ENCODE results near the gene ARHGAP30. TPM values are rescaled to one million over a fixed set of nuclear protein-coding genes. Genes with fewer than 3 reads are reported as not detected.

The ARHGAP30 gene
- total RNA-seq, 5 donors from 2014 or later (not counting 1 experiment from before 2014, with no cell fraction given), result 193 to 299 (median 279) TPM

DNA sequence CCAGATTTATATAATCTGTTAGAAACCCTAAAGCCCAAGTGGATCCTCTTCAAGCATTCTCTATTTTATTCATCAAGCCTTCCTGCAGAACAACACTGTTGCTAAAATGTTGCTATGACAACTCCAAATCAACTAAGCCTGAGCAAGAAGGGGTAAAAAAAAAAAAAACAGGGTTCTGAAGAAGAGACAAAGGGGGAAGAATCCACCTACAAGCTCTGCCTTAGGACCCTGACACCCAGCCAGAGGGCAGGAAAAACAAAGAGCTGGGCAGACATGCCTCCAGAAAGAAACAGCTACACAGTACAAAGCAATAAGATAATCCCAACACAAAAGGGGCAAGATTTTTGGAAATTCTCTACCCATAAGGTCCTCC is 25.2 kb downstream of the ARHGAP30 start:
- ATAC-seq (replicated peaks in 1 of 4), result peak in 1 of 4 experiments; percentile 15
- peaks cover 48% of the 10 kb centered on the region for H3K36me3 Mint-ChIP-seq

DNA sequence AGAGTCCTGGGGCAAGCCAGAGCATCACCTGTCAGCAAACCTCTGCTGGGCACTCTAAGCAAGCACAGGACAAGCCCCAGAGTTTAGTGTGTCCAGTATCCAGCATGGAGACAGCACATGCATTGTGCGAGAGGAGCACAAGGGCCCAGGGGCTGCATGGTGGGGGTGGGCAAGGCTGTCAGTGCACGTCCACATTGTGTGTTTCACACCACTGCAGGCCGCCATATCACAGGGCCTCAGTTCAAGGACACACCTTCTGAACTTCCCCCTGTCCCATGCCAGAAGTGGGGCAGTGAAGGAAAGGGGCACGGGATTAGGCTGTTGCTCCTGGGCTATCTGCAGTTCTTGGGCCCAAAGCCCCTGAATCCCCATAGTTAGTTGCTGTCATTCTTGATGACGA is 30.1 kb downstream of the ARHGAP30 start:
- Mint-ChIP-seq H3K4me1 (peaks cover 47 to 58% (median 58%) of the 10 kb centered on the region in 3 donors), H3K9me3 (no peaks in the 10 kb centered on the region), H3K36me3 (peaks cover 32% of the 10 kb centered on the region), H3K27me3 (no peaks in the 10 kb centered on the region), H3K4me3 (peak overlapping the region; percentile 57 to 88 (median 72)), H3K27ac (peak overlapping the region; percentile 82 to 86)
- Histone ChIP-seq H3K4me1 (ENCODE audit: control insufficient read depth in 1 of 2, extremely low read depth in 1 of 2, insufficient read depth in 2 of 2, low read length in 2 of 2) (peaks cover 21 to 49% of the 10 kb centered on the region in 2 experiments), H3K4me3 (ENCODE audit: control insufficient read depth in 1 of 2, extremely low read depth in 1 of 2, low read length in 1 of 2) (no peak overlapping the region), H3K36me3 (ENCODE audit: control insufficient read depth in 2 of 2, extremely low read depth in 1 of 2, insufficient read depth in 1 of 2, low read length in 1 of 2) (peaks cover 5 to 42% of the 10 kb centered on the region in 2 donors), H3K9me3 (no peaks in the 10 kb centered on the region), H3K27me3 (replicated peaks in 1 of 2; ENCODE audit: control insufficient read depth in 2 of 2, extremely low read depth in 1 of 2, insufficient read depth in 2 of 2, low read length in 1 of 2) (no peaks in the 10 kb centered on the region), H3K27ac (ENCODE audit: low read length) (peak overlapping the region; percentile 76)
- no peak for ATAC-seq (replicated peaks in 1 of 4)
- ChIA-PET CTCF (interaction anchor here (0.6 to 5.1 kb wide), 7 partner anchors 18 to 58 kb away, joined by 3 to 25 read pairs (median 7); partner anchors contain the start of genes KLHDC9 (in 2 of the 2), ARHGAP30 (in 1 of the 2) and F11R (in 1 of the 2)), POLR2A (interaction anchor here (0.5 to 1.9 kb wide), 5 partner anchors 18 to 764 kb away, joined by 6 to 17 read pairs (median 8); partner anchors contain the start of gene F11R (in 2 of the 2))
- WGBS (ENCODE audit: insufficient coverage), result 100% methylated on average over 2 of the region's 5 CpGs
- no peak for DNase-seq

More for the DNA sequence above, 25.2 kb downstream of the ARHGAP30 start:
- ChIA-PET POLR2A (interaction anchor here (0.6 to 2.4 kb wide), 8 partner anchors 9 to 416 kb away, joined by 3 to 10 read pairs (median 5); partner anchors contain the start of genes ARHGAP30 (in 2 of the 2) and F11R (in 2 of the 2)), CTCF (interaction anchor here (0.7 to 3.3 kb wide), 9 partner anchors 10 to 269 kb away, joined by 3 to 14 read pairs (median 3); partner anchors contain the start of genes ARHGAP30 (in 1 of the 2), F11R (in 1 of the 2), KLHDC9 (in 1 of the 2) and SDHC (in 1 of the 2))
- Histone ChIP-seq H3K4me1 (ENCODE audit: control insufficient read depth in 1 of 2, extremely low read depth in 1 of 2, insufficient read depth in 2 of 2, low read length in 2 of 2) (peaks cover 18 to 40% of the 10 kb centered on the region in 2 experiments), H3K4me3 (ENCODE audit: control insufficient read depth in 1 of 2, extremely low read depth in 1 of 2, low read length in 1 of 2) (peak overlapping the region; percentile 95 to 97), H3K27me3 (replicated peaks in 1 of 2; ENCODE audit: control insufficient read depth in 2 of 2, extremely low read depth in 1 of 2, insufficient read depth in 2 of 2, low read length in 1 of 2) (no peaks in the 10 kb centered on the region), H3K27ac (ENCODE audit: low read length) (peak overlapping the region; percentile 85), H3K9me3 (no peaks in the 10 kb centered on the region), H3K36me3 (ENCODE audit: control insufficient read depth in 2 of 2, extremely low read depth in 1 of 2, insufficient read depth in 1 of 2, low read length in 1 of 2) (peaks cover 5 to 65% of the 10 kb centered on the region in 2 donors)
- Mint-ChIP-seq H3K27me3 (no peaks in the 10 kb centered on the region), H3K27ac (peak overlapping the region; percentile 98 to 100), H3K4me1 (peaks cover 39 to 62% (median 57%) of the 10 kb centered on the region in 3 donors), H3K9me3 (no peaks in the 10 kb centered on the region), H3K4me3 (peak overlapping the region; percentile 89 to 98 (median 90))
- DNase-seq, result peak in 3 of 35 experiments; percentile 17 to 69 (median 27)

DNA sequence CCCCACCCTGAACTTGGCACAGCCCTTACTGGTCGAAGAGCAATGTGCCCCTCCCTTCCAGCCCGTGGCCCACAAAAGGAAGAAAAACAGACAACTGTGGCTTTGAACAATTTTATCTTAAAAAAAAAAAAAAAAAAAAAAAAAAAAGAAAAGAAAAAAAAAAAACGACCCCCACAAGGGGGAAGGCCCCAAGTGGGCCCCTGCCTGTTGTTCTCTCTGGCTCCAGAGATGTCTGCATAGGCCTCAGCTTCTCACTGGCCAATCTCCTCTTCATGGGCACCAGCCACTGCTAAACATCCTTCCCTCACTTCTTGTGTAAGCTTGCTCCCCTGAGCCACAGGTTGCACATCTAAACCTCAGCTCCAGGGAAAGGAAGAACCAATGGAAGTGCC is 30.5 kb downstream of the ARHGAP30 start:
- peaks cover 17 to 45% of the 10 kb centered on the region in 2 experiments for H3K4me1 ChIP-seq (ENCODE audit: control insufficient read depth in 1 of 2, extremely low read depth in 1 of 2, insufficient read depth in 2 of 2, low read length in 2 of 2)
- no peak for DNase-seq
- peak overlapping the region; percentile 76 for H3K27ac ChIP-seq (ENCODE audit: low read length)
- H3K4me1 Mint-ChIP-seq, result peaks cover 43 to 54% (median 54%) of the 10 kb centered on the region in 3 donors
- H3K9me3 ChIP-seq, result no peaks in the 10 kb centered on the region
- peak overlapping the region; percentile 70 to 95 for H3K4me3 ChIP-seq (ENCODE audit: control insufficient read depth in 1 of 2, extremely low read depth in 1 of 2, low read length in 1 of 2)
- H3K4me3 Mint-ChIP-seq, result peak overlapping the region; percentile 88 to 90 (median 89)
- H3K36me3 ChIP-seq (ENCODE audit: control insufficient read depth in 2 of 2, extremely low read depth in 1 of 2, insufficient read depth in 1 of 2, low read length in 1 of 2), result peaks cover 5 to 42% of the 10 kb centered on the region in 2 donors
- peak in 1 of 4 experiments; percentile 2 for ATAC-seq (replicated peaks in 1 of 4)
- no peaks in the 10 kb centered on the region for H3K27me3 Mint-ChIP-seq
- ChIA-PET POLR2A (interaction anchor here (0.5 to 1.9 kb wide), 7 partner anchors 9 to 764 kb away, joined by 4 to 17 read pairs (median 7); partner anchors contain the start of gene F11R (in 2 of the 2)), CTCF (interaction anchor here (0.6 to 5.1 kb wide), 7 partner anchors 15 to 59 kb away, joined by 3 to 25 read pairs (median 7); partner anchors contain the start of genes KLHDC9 (in 2 of the 2), ARHGAP30 (in 1 of the 2) and F11R (in 1 of the 2))
- peak overlapping the region; percentile 95 for H3K27ac Mint-ChIP-seq
- peaks cover 32% of the 10 kb centered on the region for H3K36me3 Mint-ChIP-seq
- H3K27me3 ChIP-seq (replicated peaks in 1 of 2; ENCODE audit: control insufficient read depth in 2 of 2, extremely low read depth in 1 of 2, insufficient read depth in 2 of 2, low read length in 1 of 2), result no peaks in the 10 kb centered on the region
- no peaks in the 10 kb centered on the region for H3K9me3 Mint-ChIP-seq
- no CpG with 5 or more reads among the region's 3 CpGs for WGBS (ENCODE audit: insufficient coverage)

DNA sequence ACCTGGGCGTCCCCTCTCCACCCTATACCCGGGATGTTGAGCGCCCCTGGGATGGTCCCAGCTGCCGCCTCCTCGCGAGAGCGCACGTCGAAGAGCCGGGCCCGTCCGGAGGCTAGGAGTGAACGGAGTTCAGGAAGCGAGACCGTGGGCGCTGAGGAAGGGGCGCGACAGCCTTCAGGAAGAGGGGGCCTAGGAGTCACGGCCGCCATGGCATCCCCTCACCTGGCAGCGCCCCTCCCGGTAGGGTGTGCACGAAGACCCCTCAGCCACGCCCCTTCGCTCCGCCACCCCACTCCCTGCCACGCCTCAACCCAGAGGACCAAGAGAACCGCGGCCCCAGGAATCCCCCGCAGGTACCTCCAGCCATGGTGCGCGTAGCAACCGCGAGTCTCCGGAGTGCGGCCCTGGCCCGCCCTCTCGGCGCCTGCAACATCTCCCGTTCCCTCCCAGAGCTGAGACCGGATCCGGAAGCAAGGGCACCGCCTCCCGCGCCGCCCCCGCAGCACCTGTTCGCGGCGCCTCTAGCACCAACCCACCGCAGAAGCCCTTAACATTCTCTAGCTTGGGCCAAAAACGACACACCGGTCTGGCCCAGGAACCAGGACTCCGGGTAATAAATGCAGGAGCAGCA is 31.1 kb downstream of the ARHGAP30 start, which contains the start of gene TSTD1:
Gene TSTD1, minus strand, starts transcription at position 442 of the 631 bp plus-strand sequence. Its CDS starts 75 bp downstream, at position 367.
- CTCF ChIA-PET, result interaction anchor here (0.6 to 5.1 kb wide), 8 partner anchors 16 to 59 kb away, joined by 3 to 25 read pairs (median 6); partner anchors contain the start of genes KLHDC9 (in 2 of the 2), ARHGAP30 (in 1 of the 2) and F11R (in 1 of the 2)
- H3K27ac Mint-ChIP-seq, result peak within 1 kb of the TSS; percentile 95
- DNase-seq, result peak; percentile 77 to 94 (median 87)

DNA sequence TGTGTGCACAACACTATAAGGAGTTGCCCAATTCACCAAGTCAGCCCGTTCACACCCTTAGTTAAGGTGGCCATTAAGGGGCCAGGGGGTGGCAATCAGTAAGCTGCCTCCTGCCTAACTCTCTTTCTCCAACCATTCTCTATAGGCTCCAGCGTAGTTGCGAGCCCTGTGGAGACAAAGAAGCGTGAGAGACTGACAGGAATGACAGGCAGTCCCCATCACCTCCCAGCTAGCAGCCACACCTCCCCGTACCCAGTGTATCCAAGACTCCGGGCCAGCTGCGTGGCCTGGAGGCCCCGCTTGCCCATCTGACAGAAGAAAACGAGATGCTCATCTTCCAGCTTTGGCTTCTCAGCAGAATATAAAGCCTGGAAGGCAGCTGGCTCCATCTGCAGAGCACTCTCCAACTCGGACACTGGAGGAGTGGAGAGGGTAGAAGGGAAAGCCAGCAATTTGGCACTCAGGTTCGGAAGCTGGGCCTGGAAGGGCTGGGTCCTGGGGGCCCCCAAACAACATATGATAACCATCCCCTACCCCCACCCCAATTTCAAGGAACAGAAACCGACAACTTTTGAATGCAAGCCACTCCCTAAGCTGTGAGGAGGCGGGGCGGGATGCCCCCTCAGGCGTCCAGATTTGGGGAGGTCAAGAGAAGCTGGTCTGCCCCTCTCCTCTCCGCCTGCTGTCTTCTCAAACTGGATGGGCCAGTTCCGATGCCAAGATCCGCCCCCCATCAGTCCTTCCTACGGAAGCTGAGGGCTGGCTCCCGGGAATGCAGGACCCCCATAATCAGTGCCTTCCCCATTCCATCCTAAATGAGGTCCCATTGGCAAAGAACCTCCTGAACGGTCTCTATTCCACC is 31.8 kb downstream of the ARHGAP30 start:
- Mint-ChIP-seq H3K4me1 (peaks cover 43 to 48% (median 47%) of the 10 kb centered on the region in 3 donors), H3K4me3 (peak overlapping the region; percentile 88 to 90 (median 89)), H3K36me3 (peaks cover 34% of the 10 kb centered on the region), H3K27me3 (no peaks in the 10 kb centered on the region), H3K9me3 (no peaks in the 10 kb centered on the region), H3K27ac (peak overlapping the region; percentile 95)
- 62% methylated on average over 15 of the region's 21 CpGs for WGBS (ENCODE audit: insufficient coverage)
- peaks cover 5 to 37% of the 10 kb centered on the region in 2 donors for H3K36me3 ChIP-seq (ENCODE audit: control insufficient read depth in 2 of 2, extremely low read depth in 1 of 2, insufficient read depth in 1 of 2, low read length in 1 of 2)
- DNase-seq, result no peak
- H3K27ac ChIP-seq (ENCODE audit: low read length), result peak overlapping the region; percentile 76
- no peaks in the 10 kb centered on the region for H3K27me3 ChIP-seq (replicated peaks in 1 of 2; ENCODE audit: control insufficient read depth in 2 of 2, extremely low read depth in 1 of 2, insufficient read depth in 2 of 2, low read length in 1 of 2)
- peak overlapping the region; percentile 70 to 95 for H3K4me3 ChIP-seq (ENCODE audit: control insufficient read depth in 1 of 2, extremely low read depth in 1 of 2, low read length in 1 of 2)
- ATAC-seq (replicated peaks in 1 of 4), result no peak
- no peaks in the 10 kb centered on the region for H3K9me3 ChIP-seq
- ChIA-PET POLR2A (interaction anchor here in 1 of 2 donors (1.9 kb wide), 1 partner anchor 17 kb away, joined by 7 read pairs; the partner anchor contains the start of gene F11R), CTCF (interaction anchor here (0.9 to 5.1 kb wide), 5 partner anchors 17 to 60 kb away, joined by 3 to 25 read pairs (median 10); partner anchors contain the start of genes KLHDC9 (in 2 of the 2) and F11R (in 1 of the 2))
- H3K4me1 ChIP-seq (ENCODE audit: control insufficient read depth in 1 of 2, extremely low read depth in 1 of 2, insufficient read depth in 2 of 2, low read length in 2 of 2), result peaks cover 16 to 42% of the 10 kb centered on the region in 2 experiments

More for the DNA sequence above, 31.1 kb downstream of the ARHGAP30 start, which contains the start of gene TSTD1:
- H3K27me3 Mint-ChIP-seq, result no peaks in the 10 kb centered on the region
- peaks cover 5 to 42% of the 10 kb centered on the region in 2 donors for H3K36me3 ChIP-seq (ENCODE audit: control insufficient read depth in 2 of 2, extremely low read depth in 1 of 2, insufficient read depth in 1 of 2, low read length in 1 of 2)
- no peaks in the 10 kb centered on the region for H3K9me3 ChIP-seq
- no peaks in the 10 kb centered on the region for H3K27me3 ChIP-seq (replicated peaks in 1 of 2; ENCODE audit: control insufficient read depth in 2 of 2, extremely low read depth in 1 of 2, insufficient read depth in 2 of 2, low read length in 1 of 2)
- H3K9me3 Mint-ChIP-seq, result no peaks in the 10 kb centered on the region
- H3K36me3 Mint-ChIP-seq, result peaks cover 32% of the 10 kb centered on the region
- peak; percentile 87 to 94 (median 92) for ATAC-seq (replicated peaks in 1 of 4)
- WGBS (ENCODE audit: insufficient coverage), result 2% methylated on average over 53 of the region's 54 CpGs
- POLR2A ChIA-PET, result interaction anchor here (0.5 to 1.9 kb wide), 4 partner anchors 8 to 187 kb away, joined by 4 to 7 read pairs (median 6); partner anchors contain the start of gene F11R (in 1 of the 2)
- H3K4me3 ChIP-seq (ENCODE audit: control insufficient read depth in 1 of 2, extremely low read depth in 1 of 2, low read length in 1 of 2), result peak within 1 kb of the TSS; percentile 70 to 95
- H3K4me1 Mint-ChIP-seq, result peaks cover 40 to 51% (median 51%) of the 10 kb centered on the region in 3 donors
- peaks cover 16 to 42% of the 10 kb centered on the region in 2 experiments for H3K4me1 ChIP-seq (ENCODE audit: control insufficient read depth in 1 of 2, extremely low read depth in 1 of 2, insufficient read depth in 2 of 2, low read length in 2 of 2)
- peak within 1 kb of the TSS; percentile 88 to 90 (median 89) for H3K4me3 Mint-ChIP-seq
- peak within 1 kb of the TSS; percentile 76 for H3K27ac ChIP-seq (ENCODE audit: low read length)
